ENCODE results near the gene SPRED2. TPM values are rescaled to one million over a fixed set of nuclear protein-coding genes. Genes with fewer than 3 reads are reported as not detected.

SPRED2 gene
- total RNA-seq, 2 donors from 2014 or later: 36.9 to 47.8 TPM

DNA sequence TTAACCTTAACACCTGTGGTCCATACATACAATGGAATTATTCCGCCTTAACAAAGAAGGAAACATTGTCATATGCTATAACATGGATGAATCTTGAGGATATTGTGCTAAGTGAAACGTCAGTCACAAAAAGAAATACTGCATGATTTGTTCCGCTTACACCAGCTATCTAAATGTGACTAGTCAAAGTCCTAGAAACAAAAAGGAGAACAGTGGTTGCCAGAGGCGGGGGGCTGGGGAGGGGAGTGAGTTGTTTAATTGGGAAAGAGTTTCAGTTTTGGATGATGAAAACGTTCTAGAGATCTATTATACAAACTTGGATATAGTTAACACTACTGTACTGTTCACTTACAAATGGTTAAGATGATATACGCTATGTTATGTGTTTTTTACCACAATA lies 72.0 kb downstream of the SPRED2 start:
- no peaks in the 10 kb centered on the region for H3K9me3 ChIP-seq
- H3K36me3 ChIP-seq: no peaks in the 10 kb centered on the region
- no peaks in the 10 kb centered on the region for H3K4me1 ChIP-seq
- H3K27me3 ChIP-seq: no peaks in the 10 kb centered on the region
- TF ChIP-seq CTCF (IDR thresholded peaks at IDR 0.05): no peak
- no peak overlapping the region for H3K27ac ChIP-seq
- DNase-seq: no peak
- no peak overlapping the region for H3K9ac ChIP-seq (ENCODE audit: low read depth in 2 of 2, low read length in 2 of 2)
- intact Hi-C loops (cut with DNase I): no loop called here
- H3K4me3 ChIP-seq: no peak overlapping the region

DNA sequence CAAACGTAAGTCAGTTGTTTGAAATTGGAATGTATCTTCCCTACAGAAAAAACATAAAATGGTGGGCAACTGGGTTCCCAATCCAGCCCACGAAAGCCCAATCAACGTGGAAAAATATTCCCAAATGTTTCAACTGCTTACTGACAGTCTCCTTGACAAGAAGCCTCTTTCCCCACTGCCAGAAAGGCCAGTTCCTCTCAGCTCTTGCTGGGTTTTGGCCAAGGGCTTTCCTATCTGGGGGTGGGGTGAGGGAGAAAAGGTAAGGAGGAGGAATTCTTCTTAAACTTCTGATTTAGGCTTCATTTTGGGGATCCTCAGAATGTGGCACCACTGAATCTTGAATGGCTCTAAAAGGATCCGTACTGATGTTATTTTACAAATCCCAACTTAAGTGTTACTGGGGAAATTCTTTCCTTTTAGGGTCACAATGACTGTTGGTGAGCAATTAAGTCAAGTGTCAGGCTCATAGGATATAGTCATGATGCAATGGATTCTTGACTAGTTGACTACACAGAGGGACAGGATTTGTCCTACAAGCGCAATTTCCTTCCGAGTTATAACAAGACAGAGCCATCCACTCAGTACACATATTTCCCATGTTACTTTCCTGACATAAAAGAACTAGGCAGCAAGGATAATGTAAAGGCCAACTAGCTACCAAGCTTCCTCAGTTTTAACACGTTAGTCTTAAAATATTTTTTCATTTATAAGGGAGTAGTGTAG lies 73.6 kb downstream of the SPRED2 start:
- no peak overlapping the region for H3K27ac ChIP-seq
- intact Hi-C loops (cut with DNase I): no loop called here
- no peaks in the 10 kb centered on the region for H3K9me3 ChIP-seq
- no peak for DNase-seq
- H3K9ac ChIP-seq (ENCODE audit: low read depth in 2 of 2, low read length in 2 of 2): no peak overlapping the region
- H3K4me3 ChIP-seq: no peak overlapping the region
- H3K4me1 ChIP-seq: peaks cover 6% of the 10 kb centered on the region
- no peak for TF ChIP-seq CTCF (IDR thresholded peaks at IDR 0.05)
- no peaks in the 10 kb centered on the region for H3K27me3 ChIP-seq
- no peaks in the 10 kb centered on the region for H3K36me3 ChIP-seq

DNA sequence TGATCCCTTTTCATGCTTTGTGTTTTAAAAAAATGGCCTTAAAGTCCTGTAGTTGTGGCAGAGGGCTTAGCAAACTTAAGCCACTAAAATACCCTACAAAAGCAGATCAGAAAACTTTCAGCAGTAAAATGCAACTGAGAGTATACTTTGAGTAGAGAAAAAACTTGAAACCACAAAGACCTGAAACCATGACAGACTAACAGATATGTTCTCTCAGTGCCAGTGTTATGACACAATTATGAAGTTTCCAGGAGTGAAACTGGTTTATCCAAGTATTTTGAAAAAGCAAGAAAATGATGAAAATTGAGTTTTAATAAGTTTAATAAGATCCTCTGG lies 74.5 kb downstream of the SPRED2 start:
- Histone ChIP-seq H3K9me3 (no peaks in the 10 kb centered on the region), H3K36me3 (no peaks in the 10 kb centered on the region), H3K27ac (no peak overlapping the region), H3K9ac (ENCODE audit: low read depth in 2 of 2, low read length in 2 of 2) (no peak overlapping the region), H3K4me3 (no peak overlapping the region), H3K27me3 (no peaks in the 10 kb centered on the region), H3K4me1 (peaks cover 8% of the 10 kb centered on the region)
- intact Hi-C loops (cut with DNase I): no loop called here
- no peak for DNase-seq
- TF ChIP-seq CTCF (IDR thresholded peaks at IDR 0.05): no peak

DNA sequence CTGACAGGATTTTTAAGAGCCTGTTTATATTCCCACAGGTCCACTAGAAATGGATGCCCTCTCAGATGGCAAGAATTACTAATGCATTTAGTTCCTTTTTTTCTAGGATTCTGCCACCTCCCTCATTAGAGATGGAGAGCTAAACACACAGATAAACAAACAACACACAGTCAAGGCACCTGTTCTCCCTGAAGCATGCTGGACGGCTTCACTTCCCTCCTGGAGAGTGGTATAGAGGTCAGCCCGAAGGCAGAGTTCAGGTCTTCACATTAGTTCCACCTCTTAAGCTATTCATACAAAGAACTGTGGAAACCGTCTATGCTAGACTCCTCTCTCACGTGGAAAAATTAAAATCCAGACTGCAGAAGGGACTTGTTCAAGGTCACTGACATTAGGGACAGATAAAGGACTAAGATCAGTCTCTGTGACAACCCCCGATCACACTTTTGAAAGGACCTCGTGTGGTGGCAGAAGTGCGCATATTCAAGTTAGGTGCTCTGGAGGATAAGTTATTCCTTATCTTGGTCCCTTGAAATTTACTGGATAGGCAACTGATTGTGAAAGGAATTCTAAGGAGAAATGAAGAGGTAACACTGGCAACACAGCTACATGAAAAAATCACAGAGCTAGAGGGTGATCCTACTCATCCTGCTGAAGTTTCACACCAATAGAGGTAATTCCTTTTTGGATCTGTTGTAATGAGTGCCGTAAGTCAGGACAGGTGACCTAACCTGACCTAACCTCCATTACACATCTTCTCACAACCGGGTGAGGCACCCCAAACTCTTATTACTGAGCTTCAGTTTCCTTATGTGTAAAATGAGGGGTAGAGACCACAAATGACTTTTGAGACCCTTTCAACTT lies 75.1 kb downstream of the SPRED2 start:
- no peak for TF ChIP-seq CTCF (IDR thresholded peaks at IDR 0.05)
- H3K4me3 ChIP-seq: no peak overlapping the region
- H3K36me3 ChIP-seq: no peaks in the 10 kb centered on the region
- no peak for DNase-seq
- H3K27ac ChIP-seq: no peak overlapping the region
- no peak overlapping the region for H3K9ac ChIP-seq (ENCODE audit: low read depth in 2 of 2, low read length in 2 of 2)
- H3K4me1 ChIP-seq: peaks cover 8% of the 10 kb centered on the region
- no peaks in the 10 kb centered on the region for H3K9me3 ChIP-seq
- H3K27me3 ChIP-seq: no peaks in the 10 kb centered on the region
- intact Hi-C loops (cut with DNase I): no loop called here

GRCh38 chr2:65355186-65355831 lies 77.1 kb downstream of the SPRED2 start:
- Histone ChIP-seq H3K4me1 (peaks cover 16% of the 10 kb centered on the region), H3K9ac (ENCODE audit: low read depth in 2 of 2, low read length in 2 of 2) (no peak overlapping the region), H3K4me3 (no peak overlapping the region), H3K9me3 (no peaks in the 10 kb centered on the region), H3K27ac (no peak overlapping the region), H3K36me3 (no peaks in the 10 kb centered on the region), H3K27me3 (no peaks in the 10 kb centered on the region)
- DNase-seq: peak; percentile 34
- intact Hi-C loops (cut with DNase I): no loop called here
- no peak for TF ChIP-seq CTCF (IDR thresholded peaks at IDR 0.05)

All from colonic mucosa (tissue), 4 donors.